H9 (cell line): Measurements from ENCODE around the gene CELA3B. TPM values are rescaled to one million over a fixed set of nuclear protein-coding genes. Genes with fewer than 3 reads are reported as not detected.
A peak's percentile ranks its signal among the peaks of the same experiment; 100 is the strongest.

Experiments used
- DNase-seq: peaks from one replicate; pipeline ENCODE4 v3.0.0-alpha.2; 2017
- H2AFZ ChIP-seq: one replicate; pipeline ENCODE4 v1.6.1; 2013; ENCODE audit warnings: mild to moderate bottlenecking, low read length, control low read depth, moderate library complexity
- H2AK5ac ChIP-seq: 2 replicates; pipeline ENCODE4 v1.6.1; 2013; ENCODE audit warnings: low read length, control low read depth, mixed read lengths; ENCODE audit not compliant: insufficient read length
- H2BK120ac ChIP-seq: one replicate; pipeline ENCODE4 v1.6.1; 2013; ENCODE audit warnings: low read depth, mild to moderate bottlenecking, low read length, control low read depth, inconsistent platforms; ENCODE audit not compliant: poor library complexity, severe bottlenecking
- H2BK12ac ChIP-seq: 2 replicates; pipeline ENCODE4 v1.6.1; 2013; ENCODE audit warnings: low read length, control low read depth, mixed read lengths, low read depth; ENCODE audit not compliant: insufficient read length
- H2BK15ac ChIP-seq: 2 replicates; pipeline ENCODE4 v1.6.1; 2013; ENCODE audit warnings: low read depth, low read length, control low read depth
- H2BK20ac ChIP-seq: one replicate; pipeline ENCODE4 v1.6.1; 2013; ENCODE audit warnings: low read depth, mild to moderate bottlenecking, low read length, control low read depth, inconsistent platforms; ENCODE audit not compliant: poor library complexity, severe bottlenecking
- H2BK5ac ChIP-seq: 2 replicates; pipeline ENCODE4 v1.6.1; 2013; ENCODE audit warnings: low read length, control low read depth, mixed read lengths; ENCODE audit not compliant: insufficient read length
- H3K14ac ChIP-seq: 2 replicates; pipeline ENCODE4 v1.6.1; 2013; ENCODE audit warnings: low read length, control low read depth; ENCODE audit not compliant: insufficient read depth
- H3K18ac ChIP-seq: 2 replicates; pipeline ENCODE4 v1.6.1; 2013; ENCODE audit warnings: low read depth, mild to moderate bottlenecking, mixed read lengths, low read length, control low read depth; ENCODE audit not compliant: insufficient read length
- H3K23ac ChIP-seq: 2 replicates; pipeline ENCODE4 v1.6.1; 2013; ENCODE audit warnings: low read length, control low read depth, mixed read lengths, low read depth; ENCODE audit not compliant: insufficient read length
- H3K23me2 ChIP-seq: 2 replicates; pipeline ENCODE4 v1.6.1; 2013; ENCODE audit warnings: low read depth, mild to moderate bottlenecking, mixed read lengths, low read length, control low read depth; ENCODE audit not compliant: insufficient read length, poor library complexity, severe bottlenecking
- H3K27ac ChIP-seq: 2 replicates; pipeline ENCODE4 v1.5.1; 2013; ENCODE audit warnings: low read length, control low read depth, mixed read lengths, low read depth; ENCODE audit not compliant: insufficient read length
- H3K27me3 ChIP-seq: 2 replicates; pipeline ENCODE4 v1.6.1; 2013; ENCODE audit warnings: low read length, control low read depth, inconsistent platforms; ENCODE audit not compliant: insufficient read depth
- H3K4ac ChIP-seq: 2 replicates; pipeline ENCODE4 v1.6.1; 2013; ENCODE audit warnings: low read depth, mild to moderate bottlenecking, control low read depth, inconsistent platforms, low read length, moderate library complexity
- H3K4me1 ChIP-seq: 2 replicates; pipeline ENCODE4 v1.6.1; 2013; ENCODE audit warnings: low read length, control low read depth, inconsistent platforms; ENCODE audit not compliant: insufficient read depth
- H3K4me2 ChIP-seq: 2 replicates; pipeline ENCODE4 v1.6.1; 2013; ENCODE audit warnings: low read length, control low read depth, mixed read lengths; ENCODE audit not compliant: insufficient read length, insufficient read depth
- H3K56ac ChIP-seq: 2 replicates; pipeline ENCODE4 v1.6.1; 2013; ENCODE audit warnings: low read depth, mild to moderate bottlenecking, mixed read lengths, low read length, control low read depth; ENCODE audit not compliant: insufficient read length
- H3K79me1 ChIP-seq: 2 replicates; pipeline ENCODE4 v1.6.1; 2013; ENCODE audit warnings: low read depth, mild to moderate bottlenecking, moderate library complexity, low read length, control low read depth, inconsistent platforms; ENCODE audit not compliant: insufficient read depth, poor library complexity, severe bottlenecking
- H3K79me2 ChIP-seq: 2 replicates; pipeline ENCODE4 v1.6.1; 2013; ENCODE audit warnings: low read length, control low read depth, inconsistent platforms; ENCODE audit not compliant: insufficient read depth
- H3K9ac ChIP-seq: 2 replicates; pipeline ENCODE4 v1.6.1; 2013; ENCODE audit warnings: low read length, control low read depth, mixed read lengths; ENCODE audit not compliant: insufficient read length; ENCODE audit errors: extremely low read depth
- H3K9me3 ChIP-seq: one replicate; pipeline ENCODE4 v1.6.1; 2013; ENCODE audit warnings: low read depth, low read length, inconsistent platforms; ENCODE audit not compliant: control insufficient read depth
- H3T11ph ChIP-seq: one replicate; pipeline ENCODE4 v1.6.1; 2013; ENCODE audit warnings: mild to moderate bottlenecking, low read length, control low read depth, inconsistent platforms
- H4K20me1 ChIP-seq: one replicate; pipeline ENCODE4 v1.6.1; 2013; ENCODE audit not compliant: control insufficient read depth, insufficient read length, insufficient read depth
- H4K5ac ChIP-seq: 2 replicates; pipeline ENCODE4 v1.6.1; 2013; ENCODE audit warnings: low read depth, mild to moderate bottlenecking, mixed read lengths, low read length, control low read depth; ENCODE audit not compliant: insufficient read length
- H4K8ac ChIP-seq: replicated peaks from 2 replicates; pipeline ENCODE4 v1.6.1; 2013; ENCODE audit warnings: low read length, control low read depth, mixed read lengths, low read depth; ENCODE audit not compliant: insufficient read length
- H4K91ac ChIP-seq: 2 replicates; pipeline ENCODE4 v1.6.1; 2013; ENCODE audit warnings: low read depth, mild to moderate bottlenecking, moderate library complexity, mixed read lengths, low read length, control low read depth; ENCODE audit not compliant: insufficient read length
- H3K27ac Mint-ChIP-seq, 3 experiments: 2 replicates in 2 of 3; 3 replicates in 1 of 3; pipeline ENCODE4 v1.8.0; 2020 to 2021; ENCODE audit warnings: mixed read lengths in 3 of 3, mild to moderate bottlenecking in 1 of 3, moderate library complexity in 1 of 3
- H3K27me3 Mint-ChIP-seq: 2 replicates; pipeline ENCODE4 v1.8.0; 2021; ENCODE audit warnings: low read depth, mild to moderate bottlenecking, moderate library complexity, mixed read lengths
- H3K36me3 Mint-ChIP-seq, 3 experiments: 2 replicates in 2 of 3; 3 replicates in 1 of 3; pipeline ENCODE4 v1.8.0; 2020 to 2021; ENCODE audit warnings: low read depth in 3 of 3, mixed read lengths in 3 of 3; ENCODE audit not compliant: insufficient read depth in 1 of 3
- H3K4me1 Mint-ChIP-seq, 2 experiments: 2 replicates each; pipeline ENCODE4 v1.8.0; 2020; ENCODE audit warnings: mixed read lengths in 2 of 2
- H3K4me3 Mint-ChIP-seq, 2 experiments: 2 replicates in 1 of 2; 3 replicates in 1 of 2; pipeline ENCODE4 v1.8.0; 2020 to 2021; ENCODE audit warnings: mild to moderate bottlenecking in 2 of 2, mixed read lengths in 2 of 2, moderate library complexity in 1 of 2
- H3K9me3 Mint-ChIP-seq, 2 experiments: 2 replicates in 1 of 2; 3 replicates in 1 of 2; pipeline ENCODE4 v1.8.0; 2020; ENCODE audit warnings: mild to moderate bottlenecking in 2 of 2, mixed read lengths in 2 of 2, moderate library complexity in 1 of 2
- CTCF ChIP-seq: fragments of 200-600 bp; sonication (generic); conservative IDR thresholded peaks from 3 replicates; pipeline ENCODE4 v1.8.0; 2021; ENCODE audit warnings: antibody characterized with exemption, mild to moderate bottlenecking
- WGBS: extraction: QIAGEN DNeasy Blood & Tissue Kit; methylation state at CpG from one replicate; pipeline ENCODE4 v1.1.7; 2013; ENCODE audit warnings: missing lambda C conversion rate, low lambda C conversion rate, mixed read lengths; ENCODE audit not compliant: insufficient read length; ENCODE audit errors: extremely low coverage; 5-methylcytosine and 5-hydroxymethylcytosine counted together
- total RNA-seq: library from RNA; stranded (reverse); gene quantifications from 2 replicates; pipeline ENCODE4 v1.2.1, GENCODE V29; 2021

Gene CELA3B
- total RNA-seq, 1 experiment from 2014 or later: not detected

GRCh38 chr1:21939650-21940374 is 37.0 kb upstream of the CELA3B start:
- H2AK5ac ChIP-seq: no peak overlapping the region
- H3K56ac ChIP-seq: no peak overlapping the region
- WGBS: no CpG with 5 or more reads among the region's 9 CpGs
- DNase-seq: no peak
- Mint-ChIP-seq H3K4me3 (no peak overlapping the region), H3K36me3 (no peaks in the 10 kb centered on the region), H3K4me1 (peaks cover 56 to 62% of the 10 kb centered on the region in 2 experiments), H3K27ac (no peak overlapping the region; a peak in 1 of 7 replicates), H3K9me3 (no peaks in the 10 kb centered on the region; a peak in 1 of 5 replicates), H3K27me3 (peaks cover 2% of the 10 kb centered on the region; the same call in 1 of the 2 replicates)
- H2BK15ac ChIP-seq: no peak overlapping the region
- H3K9ac ChIP-seq: no peak overlapping the region
- H3K27me3 ChIP-seq: no peaks in the 10 kb centered on the region
- peaks cover 6% of the 10 kb centered on the region; the same call in 1 of the 2 replicates for H3K4me1 ChIP-seq
- H3K4ac ChIP-seq: no peak overlapping the region
- no peak overlapping the region for H3T11ph ChIP-seq
- no peak overlapping the region for H4K5ac ChIP-seq
- H2AFZ ChIP-seq: no peak overlapping the region
- H4K91ac ChIP-seq: no peak overlapping the region
- no peak overlapping the region for H3K18ac ChIP-seq
- H2BK20ac ChIP-seq: no peak overlapping the region
- no peaks in the 10 kb centered on the region for H4K20me1 ChIP-seq
- no peaks in the 10 kb centered on the region for H3K9me3 ChIP-seq
- peaks cover 2% of the 10 kb centered on the region; the same call in 1 of the 2 replicates for H3K79me2 ChIP-seq
- no peak overlapping the region for H3K14ac ChIP-seq
- no peak overlapping the region for H2BK120ac ChIP-seq
- H2BK12ac ChIP-seq: no peak overlapping the region
- no peak overlapping the region for H2BK5ac ChIP-seq
- H3K4me2 ChIP-seq: no peak overlapping the region
- H3K79me1 ChIP-seq: no peaks in the 10 kb centered on the region
- no peak overlapping the region for H3K27ac ChIP-seq
- TF ChIP-seq CTCF: peak; percentile 23; the same call in 2 of the 3 replicates
- peaks cover 14% of the 10 kb centered on the region for H3K23me2 ChIP-seq
- no peak overlapping the region for H4K8ac ChIP-seq
- H3K23ac ChIP-seq: no peak overlapping the region
